DOHH2 (cell line): Measurements from ENCODE around the gene RLN2.
"Not testable (repeated sequence)": the region's sequence is repeated elsewhere in the genome, so short reads cannot be mapped to it uniquely, and the experiment has no call there.

ENCODE experiments used
- H3F3A ChIP-seq: fragments of 200-600 bp; sonication (generic), shearing (Covaris generic); 2 replicates; pipeline ENCODE4 v1.6.0; 2016; ENCODE audit warnings: antibody characterized with exemption, mild to moderate bottlenecking; ENCODE audit not compliant: control insufficient read depth, insufficient read depth
- H3K27ac ChIP-seq: fragments of 200-600 bp; sonication (generic); 2 replicates; pipeline ENCODE4 v1.5.1; 2014; ENCODE audit warnings: low read depth, mild to moderate bottlenecking, low read length, moderate library complexity
- H3K27me3 ChIP-seq: fragments of 200-600 bp; sonication (generic); 2 replicates; pipeline ENCODE4 v1.6.1; 2014; ENCODE audit warnings: mild to moderate bottlenecking, low read length, mixed read lengths; ENCODE audit not compliant: control insufficient read depth
- H3K36me3 ChIP-seq: fragments of 200-600 bp; sonication (generic); 2 replicates; pipeline ENCODE4 v1.6.1; 2014; ENCODE audit warnings: mild to moderate bottlenecking, low read length, moderate library complexity, mixed read lengths; ENCODE audit not compliant: control insufficient read depth
- H3K4me1 ChIP-seq: fragments of 200-600 bp; sonication (generic); 2 replicates; pipeline ENCODE4 v1.6.1; 2014; ENCODE audit warnings: mild to moderate bottlenecking, low read length, mixed read lengths; ENCODE audit not compliant: control insufficient read depth
- H3K4me2 ChIP-seq: fragments of 200-600 bp; sonication (generic); 2 replicates; pipeline ENCODE4 v1.6.0; 2014; ENCODE audit warnings: mild to moderate bottlenecking, low read length, moderate library complexity
- H3K4me3 ChIP-seq: fragments of 200-600 bp; sonication (generic); 2 replicates; pipeline ENCODE4 v1.5.1; 2014; ENCODE audit warnings: mild to moderate bottlenecking, low read length, mixed read lengths
- H3K79me2 ChIP-seq: fragments of 200-600 bp; sonication (generic); 2 replicates; pipeline ENCODE4 v1.6.1; 2014; ENCODE audit warnings: mild to moderate bottlenecking, low read length, mixed read lengths; ENCODE audit not compliant: control insufficient read depth
- H3K9me2 ChIP-seq: fragments of 200-600 bp; sonication (generic); replicated peaks from 2 replicates; pipeline ENCODE4 v1.6.1; 2014; ENCODE audit warnings: mild to moderate bottlenecking, low read length, mixed read lengths; ENCODE audit not compliant: control insufficient read depth
- H3K9me3 ChIP-seq: fragments of 200-600 bp; sonication (generic); 2 replicates; pipeline ENCODE4 v1.6.1; 2014; ENCODE audit warnings: antibody characterized with exemption, low read length, mixed read lengths; ENCODE audit not compliant: control insufficient read depth, insufficient read depth
- H4K20me1 ChIP-seq: fragments of 200-600 bp; sonication (generic); 2 replicates; pipeline ENCODE4 v1.6.0; 2014; ENCODE audit warnings: low read depth, mild to moderate bottlenecking, antibody characterized with exemption, low read length, moderate library complexity; ENCODE audit not compliant: control insufficient read depth, insufficient read depth
- CTCF ChIP-seq: fragments of 200-600 bp; sonication (generic); IDR thresholded peaks from one replicate; pipeline ENCODE4 v1.5.1; 2014; ENCODE audit warnings: antibody characterized with exemption, mild to moderate bottlenecking, low read depth, low read length; ENCODE audit not compliant: poor library complexity, severe bottlenecking
- EZH2phosphoT487 ChIP-seq: fragments of 200-600 bp; sonication (generic); IDR thresholded peaks from 2 replicates; pipeline ENCODE4 v1.6.1; 2017; ENCODE audit warnings: borderline replicate concordance, mild to moderate bottlenecking, antibody characterized with exemption, low read length, moderate library complexity, mixed read lengths

RLN2 gene, protein sequence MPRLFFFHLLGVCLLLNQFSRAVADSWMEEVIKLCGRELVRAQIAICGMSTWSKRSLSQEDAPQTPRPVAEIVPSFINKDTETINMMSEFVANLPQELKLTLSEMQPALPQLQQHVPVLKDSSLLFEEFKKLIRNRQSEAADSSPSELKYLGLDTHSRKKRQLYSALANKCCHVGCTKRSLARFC

GRCh38 chr9:5303840-5304795 is at the start of gene RLN2:
RLN2 (minus strand) TSS chr9:5304716; CDS start chr9:5304580, 136 bp downstream.
- not testable (repeated sequence) for H3K9me3 ChIP-seq, H3K9me2 ChIP-seq, H3K79me2 ChIP-seq, H4K20me1 ChIP-seq, H3K36me3 ChIP-seq, H3K27me3 ChIP-seq, H3K4me3 ChIP-seq, H3K4me2 ChIP-seq, H3K4me1 ChIP-seq, H3F3A ChIP-seq, H3K27ac ChIP-seq

GRCh38 chr9:5354184-5354583 is 49.7 kb upstream of the RLN2 start:
- H3K79me2 ChIP-seq: no peaks in the 10 kb centered on the region
- TF ChIP-seq CTCF: no peak
- TF ChIP-seq EZH2phosphoT487: no peak
- no peaks in the 10 kb centered on the region for H3K4me1 ChIP-seq
- no peak overlapping the region for H3K27ac ChIP-seq
- no peaks in the 10 kb centered on the region for H3K36me3 ChIP-seq
- no peak overlapping the region for H3K4me3 ChIP-seq
- 0 out of 2 replicates have a peak, but pooled peaks cover 6% of the 10 kb centered on the region for H3K9me3 ChIP-seq
- 0 out of 2 replicates have a peak, but pooled peaks cover 4% of the 10 kb centered on the region for H3K27me3 ChIP-seq
- H3F3A ChIP-seq: no peaks in the 10 kb centered on the region
- no peaks in the 10 kb centered on the region for H4K20me1 ChIP-seq
- H3K4me2 ChIP-seq: no peak overlapping the region
- no peaks in the 10 kb centered on the region for H3K9me2 ChIP-seq

- H3K4me3 ChIP-seq: no peak overlapping the region
- no peaks in the 10 kb centered on the region for H3K79me2 ChIP-seq
- H4K20me1 ChIP-seq: no peaks in the 10 kb centered on the region
Observed at GRCh38 chr9:5352637-5353248, 48.2 kb upstream of the RLN2 start.

DNA sequence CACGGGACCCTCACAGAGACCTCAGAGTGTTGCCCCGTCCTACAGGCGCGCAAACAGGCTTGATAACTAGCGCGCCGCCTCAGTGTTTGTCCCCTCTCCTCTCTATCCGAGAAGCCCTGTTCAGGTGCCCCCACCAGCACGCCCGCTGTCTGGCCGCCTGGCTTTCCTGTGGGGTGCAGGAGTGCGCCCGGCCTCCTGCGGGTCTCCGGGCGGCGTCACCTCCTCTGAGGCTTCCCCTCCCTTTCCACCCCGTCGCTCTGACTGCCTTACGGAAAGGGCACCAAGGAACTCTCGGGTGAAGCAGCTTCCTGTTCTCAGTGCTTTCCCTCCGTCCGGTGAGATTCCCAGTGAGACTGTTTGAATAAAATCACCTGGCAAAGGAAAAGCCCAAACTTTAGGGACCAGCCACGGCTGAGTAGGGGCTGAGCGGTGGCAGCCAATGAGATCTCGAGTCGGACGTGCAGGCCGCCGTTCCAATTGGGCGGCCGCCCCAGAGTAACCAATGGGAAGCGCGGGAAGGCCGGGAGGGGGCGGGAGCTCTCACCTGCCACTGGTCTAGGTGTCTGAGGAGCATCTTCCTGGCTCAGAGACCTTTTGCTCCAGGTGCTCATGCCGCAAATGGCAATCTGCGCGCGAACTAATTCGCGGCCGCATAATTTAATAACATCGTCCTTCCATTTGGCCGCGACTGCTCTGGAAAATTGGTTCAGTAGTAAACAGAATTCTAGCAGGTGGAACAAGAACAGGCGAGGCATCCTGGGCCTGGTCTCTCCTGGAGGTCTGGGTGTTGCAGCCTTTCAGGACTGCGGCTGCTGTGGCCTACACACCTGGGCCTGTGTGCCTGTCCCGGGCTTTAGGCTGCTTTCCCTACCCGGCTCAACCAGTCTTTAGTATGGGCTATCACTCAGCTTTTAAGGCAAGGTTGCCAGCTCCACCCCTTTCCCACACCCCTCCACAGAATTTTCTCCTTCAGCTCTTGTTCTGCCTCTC is 34.8 kb upstream of the RLN2 start, which contains the start of gene RLN1:
Gene RLN1, minus strand, starts transcription at position 885 of the 990 bp plus-strand sequence. Its CDS starts 130 bp downstream, at position 755.
- H3K4me3 ChIP-seq: not testable (repeated sequence)

More at GRCh38 chr9:5352637-5353248, 48.2 kb upstream of the RLN2 start:
- H3K9me2 ChIP-seq: no peaks in the 10 kb centered on the region
- H3K4me2 ChIP-seq: no peak overlapping the region
- no peak overlapping the region for H3K27ac ChIP-seq
- no peaks in the 10 kb centered on the region for H3K4me1 ChIP-seq
- H3K27me3 ChIP-seq: 0 out of 2 replicates have a peak, but pooled peaks cover 4% of the 10 kb centered on the region
- H3K9me3 ChIP-seq: 0 out of 2 replicates have a peak, but pooled peaks cover 6% of the 10 kb centered on the region
- H3K36me3 ChIP-seq: no peaks in the 10 kb centered on the region
- H3F3A ChIP-seq: no peaks in the 10 kb centered on the region
- TF ChIP-seq CTCF (no peak), EZH2phosphoT487 (no peak)

More for the DNA sequence above, 34.8 kb upstream of the RLN2 start, which contains the start of gene RLN1:
- not testable (repeated sequence) for H3K36me3 ChIP-seq, H4K20me1 ChIP-seq, H3K27ac ChIP-seq, H3K4me1 ChIP-seq, H3K79me2 ChIP-seq, H3K4me2 ChIP-seq, H3K9me3 ChIP-seq, H3F3A ChIP-seq, H3K9me2 ChIP-seq
- H3K27me3 ChIP-seq: peaks cover 16% of the 10 kb centered on the region
